Lung (tissue), 12 donors: ENCODE results near the gene ABHD3. TPM values are rescaled to one million over a fixed set of nuclear protein-coding genes. Genes with fewer than 3 reads are reported as not detected.

Experiments used
- ATAC-seq: fragments of 200-7000 bp; cut with Tn5 transposase; one replicate; pipeline ENCODE4 v1.9.1; 2020; ENCODE audit warnings: moderate number of reproducible peaks; ENCODE audit not compliant: insufficient read depth, low FRiP score
- DNase-seq, 3 donors: peaks; one replicate each; pipeline ENCODE4 v3.0.0-alpha.2; 2013 to 2017
- H3K27ac ChIP-seq, 2 donors: one replicate each; pipeline ENCODE4 v1.5.1; 2013; ENCODE audit warnings: mild to moderate bottlenecking in 2 of 2, moderate library complexity in 2 of 2, control low read depth in 1 of 2, inconsistent platforms in 1 of 2, low read depth in 1 of 2, low read length in 1 of 2
- H3K27me3 ChIP-seq, 3 donors: one replicate each; pipeline ENCODE4 v1.5.1; 2013; ENCODE audit warnings: low read length in 2 of 3; ENCODE audit not compliant: control insufficient read depth in 3 of 3, insufficient read depth in 3 of 3
- H3K36me3 ChIP-seq, 4 donors: one replicate each; pipeline ENCODE4 v1.5.1; 2013; ENCODE audit warnings: low read length in 4 of 4, mild to moderate bottlenecking in 1 of 4, moderate library complexity in 1 of 4; ENCODE audit not compliant: control insufficient read depth in 4 of 4, insufficient read depth in 4 of 4
- H3K4me1 ChIP-seq, 5 donors: one replicate each; pipeline ENCODE4 v1.5.1; 2013; ENCODE audit warnings: low read length in 5 of 5, mild to moderate bottlenecking in 2 of 5, moderate library complexity in 1 of 5; ENCODE audit not compliant: control insufficient read depth in 5 of 5, insufficient read depth in 5 of 5
- H3K4me3 ChIP-seq: one replicate; pipeline ENCODE4 v1.5.1; 2013; ENCODE audit warnings: mild to moderate bottlenecking, control low read depth, moderate library complexity
- H3K9ac ChIP-seq, 2 donors: one replicate each; pipeline ENCODE4 v1.5.1; 2013; ENCODE audit warnings: low read length in 2 of 2, control low read depth in 1 of 2; ENCODE audit not compliant: insufficient read depth in 1 of 2
- H3K9me3 ChIP-seq, 4 donors: one replicate each; pipeline ENCODE4 v1.5.1; 2013; ENCODE audit warnings: low read length in 3 of 4, mild to moderate bottlenecking in 1 of 4, moderate library complexity in 1 of 4; ENCODE audit not compliant: control insufficient read depth in 4 of 4, insufficient read depth in 3 of 4
- WGBS, 2 donors: extraction: QIAGEN DNeasy Blood & Tissue Kit; methylation state at CpG; one replicate each; pipeline ENCODE4 v1.1.7; 2013; 5-methylcytosine and 5-hydroxymethylcytosine counted together
- polyA plus RNA-seq, 2 donors: library from polyadenylated mRNA; stranded (reverse); fragments of 200-250 nt; gene quantifications; one replicate each; pipeline ENCODE4 v1.2.1, GENCODE V29; 2013
- total RNA-seq, 2 donors: library from RNA; depleted of rRNA in 1 of 2; stranded (reverse); fragments of >200 nt in 1 of 2; gene quantifications; one replicate each; pipeline ENCODE4 v1.2.1, GENCODE V29; 2014 to 2021
- TF ChIP-seq, protein P1 (sequence below): IDR thresholded peaks from 2 replicates; pipeline ENCODE4 v1.5.1; 2012; ENCODE audit warnings: mild to moderate bottlenecking; ENCODE audit errors: control extremely low read depth, extremely low read depth
- donor health status: control.
- donor health status: control.
- donor health status: Bipolar disorder and iron deficiency.
- donor health status: healthy.
- donor health status: DM: yes; HTN: yes; CAD: no.

Gene ABHD3
- total and polyA plus RNA-seq, 4 donors, result 20.8 to 31.3 (median 22.9) TPM

GRCh38 chr18:21741562-21742314 lies 37.2 kb upstream of the ABHD3 start:
- H3K9ac ChIP-seq, result peak overlapping the region; percentile 63 to 86

GRCh38 chr18:21741312-21741561 lies 36.7 kb upstream of the ABHD3 start:
- WGBS, 2 donors, result 0 to 1% methylated on average over 27 to 41 of the region's 41 CpGs
- ATAC-seq, result no peak
- peaks cover 0 to 25% (median 2%) of the 10 kb centered on the region in 5 donors for H3K4me1 ChIP-seq

More at GRCh38 chr18:21741562-21742314, 37.2 kb upstream of the ABHD3 start:
- 1% methylated on average over 44 to 49 of the region's 49 CpGs for WGBS, 2 donors
- Histone ChIP-seq H3K4me1 (peaks cover 0 to 25% (median 2%) of the 10 kb centered on the region in 5 donors), H3K27ac (peak overlapping the region; percentile 99), H3K4me3 (peak overlapping the region; percentile 99), H3K9me3 (no peaks in the 10 kb centered on the region), H3K36me3 (no peaks in the 10 kb centered on the region), H3K27me3 (no peaks in the 10 kb centered on the region)
- DNase-seq (peak in 2 of 3 donors; percentile 49 to 50), ATAC-seq (no peak)
- TF ChIP-seq, protein P1, sequence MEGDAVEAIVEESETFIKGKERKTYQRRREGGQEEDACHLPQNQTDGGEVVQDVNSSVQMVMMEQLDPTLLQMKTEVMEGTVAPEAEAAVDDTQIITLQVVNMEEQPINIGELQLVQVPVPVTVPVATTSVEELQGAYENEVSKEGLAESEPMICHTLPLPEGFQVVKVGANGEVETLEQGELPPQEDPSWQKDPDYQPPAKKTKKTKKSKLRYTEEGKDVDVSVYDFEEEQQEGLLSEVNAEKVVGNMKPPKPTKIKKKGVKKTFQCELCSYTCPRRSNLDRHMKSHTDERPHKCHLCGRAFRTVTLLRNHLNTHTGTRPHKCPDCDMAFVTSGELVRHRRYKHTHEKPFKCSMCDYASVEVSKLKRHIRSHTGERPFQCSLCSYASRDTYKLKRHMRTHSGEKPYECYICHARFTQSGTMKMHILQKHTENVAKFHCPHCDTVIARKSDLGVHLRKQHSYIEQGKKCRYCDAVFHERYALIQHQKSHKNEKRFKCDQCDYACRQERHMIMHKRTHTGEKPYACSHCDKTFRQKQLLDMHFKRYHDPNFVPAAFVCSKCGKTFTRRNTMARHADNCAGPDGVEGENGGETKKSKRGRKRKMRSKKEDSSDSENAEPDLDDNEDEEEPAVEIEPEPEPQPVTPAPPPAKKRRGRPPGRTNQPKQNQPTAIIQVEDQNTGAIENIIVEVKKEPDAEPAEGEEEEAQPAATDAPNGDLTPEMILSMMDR, result no peak

DNA sequence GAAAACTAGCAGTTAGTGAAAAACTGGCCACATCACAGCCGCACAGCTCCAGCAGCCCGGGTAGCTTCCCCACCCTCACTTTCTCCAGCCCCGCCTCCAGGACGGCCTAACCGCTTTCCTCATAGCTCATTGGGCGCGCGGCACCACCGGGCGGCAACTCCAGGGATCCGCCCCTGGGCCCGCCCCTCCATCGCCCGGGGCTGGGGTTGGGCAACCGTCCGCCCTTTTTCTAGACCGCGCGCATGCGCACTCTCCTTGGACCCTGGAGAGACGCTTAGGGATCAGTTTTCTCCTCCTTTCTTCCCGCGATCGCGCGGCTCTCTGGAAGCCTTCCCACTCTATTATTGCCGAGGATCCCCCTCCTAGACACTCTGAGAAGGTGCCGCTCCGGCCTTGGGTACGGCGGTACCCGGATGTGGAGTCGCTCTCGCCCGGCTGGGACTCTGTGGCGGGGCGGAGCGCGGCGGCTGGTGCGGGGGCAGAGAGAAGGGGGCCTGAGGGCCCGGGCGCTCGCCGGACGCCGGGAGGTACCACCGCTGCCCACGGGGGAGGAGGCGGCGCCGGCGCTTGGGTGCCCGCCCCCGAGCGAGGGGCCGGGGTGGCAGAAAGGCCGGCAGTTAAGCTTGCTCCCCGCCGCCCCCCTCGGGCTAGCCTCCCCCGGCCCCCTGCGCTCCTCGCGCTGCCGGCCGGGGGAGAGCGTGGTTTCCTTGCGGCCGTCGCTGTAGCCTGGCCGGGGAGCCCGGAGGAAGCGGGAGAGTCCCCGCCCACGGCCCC lies 36.2 kb upstream of the ABHD3 start, which contains the start of gene MIB1:
Gene MIB1, plus strand, starts transcription at position 255 of the 774 bp plus-strand sequence. CDS start 792 bp downstream, outside the sequence.
- 0 to 1% methylated on average over 49 to 76 of the region's 76 CpGs for WGBS, 2 donors
- no peaks in the 10 kb centered on the region for H3K36me3 ChIP-seq
- ATAC-seq, result peak; percentile 99
- H3K9me3 ChIP-seq, result no peaks in the 10 kb centered on the region
- TF ChIP-seq, protein P1, result no peak
- peak; percentile 99 to 100 (median 100) for DNase-seq
- H3K9ac ChIP-seq, result peak within 1 kb of the TSS; percentile 73 to 88
- peak within 1 kb of the TSS; percentile 99 for H3K4me3 ChIP-seq
- H3K27me3 ChIP-seq, result no peaks in the 10 kb centered on the region
- H3K27ac ChIP-seq, result peak within 1 kb of the TSS; percentile 99
- H3K4me1 ChIP-seq, result peaks cover 0 to 25% (median 2%) of the 10 kb centered on the region in 5 donors

More at GRCh38 chr18:21741312-21741561, 36.7 kb upstream of the ABHD3 start:
- Histone ChIP-seq H3K9me3 (no peaks in the 10 kb centered on the region), H3K4me3 (peak overlapping the region; percentile 99), H3K9ac (peak overlapping the region in 1 of 2 donors; percentile 63), H3K36me3 (no peaks in the 10 kb centered on the region), H3K27ac (peak overlapping the region; percentile 99), H3K27me3 (no peaks in the 10 kb centered on the region)
- no peak for DNase-seq
- TF ChIP-seq, protein P1, result no peak
